CD1c-positive myeloid dendritic cell (primary cell): ENCODE data around the gene NLGN1.
A peak's percentile ranks its signal among the peaks of the same experiment; 100 is the strongest.
"Not testable (repeated sequence)": the region's sequence is repeated elsewhere in the genome, so short reads cannot be mapped to it uniquely, and the experiment has no call there.

Experiments used
- DNase-seq: peaks from one replicate; pipeline ENCODE4 v3.0.0-alpha.2; 2016; ENCODE audit errors: extremely low spot score

NLGN1 gene

GRCh38 chr3:173553635-173554280 is 156.2 kb downstream of the NLGN1 start:
- DNase-seq, result peak; percentile 3

GRCh38 chr3:173556546-173556945 is 159.0 kb downstream of the NLGN1 start:
- DNase-seq, result no peak

DNA sequence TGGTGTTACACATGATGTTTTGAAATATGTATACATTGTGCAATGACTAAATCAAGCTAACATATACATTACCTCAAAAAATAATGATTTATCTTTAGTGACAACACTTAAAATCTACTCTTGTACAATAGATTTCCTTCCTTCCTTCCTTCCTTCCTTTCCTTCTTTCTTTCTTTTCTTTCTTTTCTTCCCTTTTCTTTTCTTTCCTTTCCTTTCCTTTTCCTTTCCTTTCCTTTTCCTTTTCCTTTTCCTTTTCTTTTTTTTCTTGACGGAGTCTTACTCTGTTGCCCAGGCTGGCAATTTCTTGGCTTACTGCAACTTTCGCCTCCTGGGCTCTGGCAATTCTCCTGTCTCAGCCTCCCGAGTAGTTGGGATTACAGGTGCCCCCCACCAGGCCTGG is 170.5 kb downstream of the NLGN1 start:
- DNase-seq, result no peak

DNA sequence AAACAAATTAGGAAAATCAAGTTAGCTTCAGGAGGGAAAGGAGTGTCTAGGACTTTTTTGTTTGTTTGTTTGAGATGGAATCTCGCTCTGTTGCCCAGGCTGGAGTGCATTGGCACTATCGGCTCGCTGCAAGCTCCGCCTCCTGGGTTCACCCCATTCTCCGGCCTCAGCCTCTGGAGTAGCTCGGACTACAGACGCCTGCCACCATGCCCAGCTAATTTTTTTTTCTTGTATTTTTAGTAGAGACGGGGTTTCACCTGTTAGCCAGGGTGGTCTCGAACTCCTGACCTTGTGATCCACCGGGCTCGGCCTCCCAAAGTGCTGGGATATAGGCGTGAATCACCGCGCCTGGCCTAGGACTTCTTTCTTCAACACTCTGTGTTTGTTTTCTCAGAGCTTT is 171.1 kb downstream of the NLGN1 start:
- no peak for DNase-seq

GRCh38 chr3:173583496-173583895 is 186.0 kb downstream of the NLGN1 start:
- DNase-seq, result no peak

GRCh38 chr3:173584093-173584837 is 186.7 kb downstream of the NLGN1 start:
- DNase-seq, result no peak

- no peak for DNase-seq
Measured at GRCh38 chr3:173584838-173585831, 187.6 kb downstream of the NLGN1 start.

- DNase-seq, result no peak
Measured at GRCh38 chr3:173586166-173586565, 188.6 kb downstream of the NLGN1 start.

GRCh38 chr3:173587055-173587454 is 189.5 kb downstream of the NLGN1 start:
- DNase-seq, result no peak

GRCh38 chr3:173588556-173588955 is 191.0 kb downstream of the NLGN1 start:
- no peak for DNase-seq

DNA sequence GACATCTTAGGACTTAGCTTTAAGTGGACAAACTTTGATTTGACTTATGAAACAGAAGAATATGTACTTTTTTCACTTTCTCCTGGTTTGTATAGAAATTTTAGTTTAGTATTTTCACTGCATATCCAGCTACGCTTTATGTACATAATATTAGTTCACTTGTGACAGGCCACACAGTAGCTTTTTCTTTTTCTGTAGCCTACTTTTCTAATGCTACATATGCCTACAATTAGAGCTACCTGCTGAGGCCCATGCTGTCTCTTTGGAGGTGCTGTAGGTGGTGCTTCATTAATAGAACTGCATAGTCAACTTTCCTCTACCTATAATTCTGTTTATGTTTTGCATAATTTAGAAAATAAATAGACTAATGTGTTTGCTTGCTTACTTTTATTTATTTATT is 191.6 kb downstream of the NLGN1 start:
- no peak for DNase-seq

- no peak for DNase-seq
Measured at GRCh38 chr3:173591401-173591800, 193.9 kb downstream of the NLGN1 start.

GRCh38 chr3:173594881-173595280 is 197.3 kb downstream of the NLGN1 start:
- not testable (repeated sequence) for DNase-seq

DNA sequence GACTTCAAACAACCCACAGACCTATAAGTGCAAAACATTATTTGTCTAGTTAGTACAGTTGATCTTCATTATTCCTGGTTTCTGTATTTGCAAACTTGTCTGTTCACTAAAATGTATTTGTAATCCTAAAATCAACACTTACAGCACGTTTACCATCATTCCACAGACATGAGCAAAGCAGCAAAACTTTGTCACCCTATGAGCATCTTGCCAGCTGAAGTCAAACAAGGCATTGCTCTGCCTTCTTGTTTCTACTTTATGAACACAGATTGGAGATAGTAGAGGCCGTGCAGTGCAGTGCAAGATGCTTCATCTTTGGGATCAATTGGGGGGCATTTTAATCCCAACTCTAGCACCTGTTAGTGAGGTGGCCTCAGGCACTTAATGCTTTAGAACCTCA is 202.1 kb downstream of the NLGN1 start:
- DNase-seq, result no peak

GRCh38 chr3:173614522-173614921 is 217.0 kb downstream of the NLGN1 start:
- DNase-seq, result no peak

DNA sequence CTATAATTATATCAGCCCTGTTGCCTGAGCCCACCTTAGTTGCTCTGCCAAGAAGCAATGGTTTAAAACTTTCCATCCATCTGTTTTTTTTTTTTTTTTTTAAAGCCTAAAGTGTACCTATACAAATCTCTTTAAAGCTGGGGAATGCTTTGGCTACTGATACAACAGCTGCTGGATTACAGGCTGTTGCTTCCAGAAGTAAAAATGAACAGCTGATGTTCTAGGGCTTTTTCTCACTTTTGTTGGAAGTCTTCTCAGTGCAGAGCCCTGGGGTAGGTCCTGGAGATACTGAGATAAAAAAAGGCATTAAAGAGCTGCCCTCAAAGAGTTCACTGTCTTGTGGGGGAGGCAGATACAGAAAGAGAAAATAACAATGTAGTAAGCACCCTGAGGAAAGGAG is 218.1 kb downstream of the NLGN1 start:
- DNase-seq, result no peak

GRCh38 chr3:173617490-173617889 is 219.9 kb downstream of the NLGN1 start:
- no peak for DNase-seq

DNA sequence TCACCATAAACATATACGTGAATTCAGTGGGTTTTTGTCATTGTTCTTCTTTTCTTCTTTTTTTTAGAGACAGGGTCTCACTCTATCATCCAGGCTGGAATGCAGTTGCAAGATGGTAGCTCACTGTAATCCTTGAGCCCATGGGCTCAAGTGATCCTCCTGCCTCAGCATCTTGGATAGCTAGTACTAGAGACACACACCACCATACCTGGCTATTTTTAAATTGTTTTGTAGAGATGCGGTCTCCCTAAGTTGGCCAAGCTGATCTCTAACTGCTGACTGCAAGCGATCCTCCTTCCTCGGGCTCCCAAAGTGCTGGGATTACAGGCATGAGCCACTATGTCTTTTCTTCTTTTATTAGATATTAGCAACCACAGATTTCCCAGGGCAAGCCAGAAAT is 220.6 kb downstream of the NLGN1 start:
- DNase-seq, result no peak

DNA sequence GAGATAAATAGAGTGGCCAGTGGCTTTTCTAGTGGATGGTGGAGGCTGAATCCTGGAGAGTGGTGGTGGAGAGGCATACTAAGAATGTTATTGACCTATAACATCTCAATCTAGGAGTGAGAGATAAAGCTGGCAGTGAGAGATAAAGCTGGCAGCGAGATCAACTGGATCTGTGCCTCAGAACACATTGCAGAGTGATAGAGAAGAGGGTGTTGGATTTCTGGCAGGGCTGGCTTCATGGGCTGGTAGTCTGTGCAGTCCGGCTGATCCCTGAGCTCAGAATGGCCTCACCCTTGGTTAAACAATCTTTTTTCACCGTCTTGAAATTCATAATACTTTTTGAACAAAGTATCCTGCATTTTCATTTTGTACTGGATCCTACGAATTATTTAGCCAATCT is 221.2 kb downstream of the NLGN1 start:
- no peak for DNase-seq

- DNase-seq, result no peak
Measured at GRCh38 chr3:173622166-173622565, 224.6 kb downstream of the NLGN1 start.

DNA sequence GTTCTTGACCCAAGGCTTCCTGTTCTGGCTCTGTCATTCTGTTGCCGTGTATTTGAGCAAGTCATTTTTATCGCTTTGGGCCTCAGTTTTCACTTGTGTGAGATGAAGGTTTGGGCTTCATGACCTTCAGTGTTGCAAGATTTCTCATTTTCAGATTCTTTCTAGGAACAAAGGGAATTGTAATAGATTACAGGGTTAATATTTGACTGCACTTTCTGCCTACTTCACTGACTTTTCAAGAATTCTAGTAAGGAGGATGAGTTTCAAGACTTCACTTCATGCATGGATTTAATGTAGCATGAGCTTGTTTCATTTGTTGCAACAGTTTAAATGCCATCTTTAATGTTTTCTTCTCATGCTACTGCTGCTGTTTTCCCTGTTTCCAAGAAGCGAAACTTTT is 226.5 kb downstream of the NLGN1 start:
- no peak for DNase-seq

- DNase-seq, result no peak
Measured at GRCh38 chr3:173630849-173631248, 233.3 kb downstream of the NLGN1 start.
